HCT116 (cell line): ENCODE measurements around the gene CSNK2B. TPM values are rescaled to one million over a fixed set of nuclear protein-coding genes. Genes with fewer than 3 reads are reported as not detected.

Source experiments
- ATAC-seq: fragments of 200-7000 bp; cut with Tn5 transposase; 2 replicates; pipeline ENCODE4 v1.9.1; 2020; ENCODE audit warnings: mild to moderate bottlenecking, moderate library complexity
- BruUV-seq: library from RNA; stranded (reverse); fragments of 400-500 nt; replicated peaks from 2 replicates; lab custom pipeline; 2021; lab: Mats Ljungman, UMichigan
- CTCF ChIA-PET: fragments of 300-600 bp; sonication (Branson Sonifier 250); formaldehyde crosslinking; loops from one replicate; lab custom pipeline; 2021; ENCODE audit warnings: antibody characterized with exemption; lab: Charles Lee
- POLR2A ChIA-PET: fragments of 300-600, 350-600 bp; sonication (Branson Sonifier 250); formaldehyde crosslinking; loops from one replicate; lab custom pipeline; 2021; ENCODE audit warnings: antibody characterized with exemption; lab: Charles Lee
- RAD21 ChIA-PET, 2 experiments: fragments of 300-600 bp; sonication (Branson Sonifier 250); formaldehyde crosslinking; loops; one replicate each; lab custom pipeline; 2023; ENCODE audit warnings: low total read pairs in 2 of 2; ENCODE audit not compliant: uncharacterized antibody in 2 of 2, unreplicated experiment in 2 of 2, low non-redundant PET in 1 of 2; lab: Charles Lee
- DNase-seq: peaks from one replicate; pipeline ENCODE4 v3.0.0-alpha.2; 2010; ENCODE audit warnings: low read depth, low spot score
- H2AFZ ChIP-seq: fragments of 200-600 bp; shearing (Covaris generic), sonication (generic); 2 replicates; pipeline ENCODE4 v1.6.1; 2017; ENCODE audit warnings: low read depth, mixed run types, mixed read lengths, antibody characterized with exemption, low read length; ENCODE audit not compliant: poor library complexity, severe bottlenecking
- H3K27ac ChIP-seq: 2 replicates; pipeline ENCODE4 v1.5.1; 2012; ENCODE audit warnings: low read depth, low read length
- H3K27me3 ChIP-seq: fragments of 200-600 bp; sonication (generic); 2 replicates; pipeline ENCODE4 v1.6.1; 2016; ENCODE audit warnings: mixed run types, low read length, mixed read lengths; ENCODE audit not compliant: insufficient read depth
- H3K36me3 ChIP-seq, 2 experiments: fragments of 200-500 bp in 1 of 2; fragments of 200-600 bp in 1 of 2; sonication (Bioruptor generic) in 1 of 2; sonication (generic) in 1 of 2; 2 replicates each; pipeline versions ENCODE4 v1.5.1 to v1.6.1; 2014 to 2016; ENCODE audit warnings: low read length in 2 of 2, inconsistent platforms in 1 of 2, mixed read lengths in 1 of 2, mixed run types in 1 of 2; ENCODE audit not compliant: insufficient read depth in 2 of 2, control insufficient read depth in 1 of 2
- H3K4me1 ChIP-seq, 2 experiments: fragments of 200-600 bp in 1 of 2; sonication (generic) in 1 of 2; 2 replicates each; pipeline versions ENCODE4 v1.5.1 to v1.6.1; 2012 to 2017; ENCODE audit warnings: low read length in 2 of 2, inconsistent platforms in 1 of 2, mild to moderate bottlenecking in 1 of 2, mixed read lengths in 1 of 2, mixed run types in 1 of 2, moderate library complexity in 1 of 2; ENCODE audit not compliant: insufficient read depth in 2 of 2, control insufficient read depth in 1 of 2
- H3K4me2 ChIP-seq: fragments of 200-600 bp; sonication (generic); 2 replicates; pipeline ENCODE4 v1.6.1; 2017; ENCODE audit warnings: mixed run types, low read length, mixed read lengths
- H3K4me3 ChIP-seq, 2 experiments: fragments of 200-600 bp in 1 of 2; sonication (generic) in 1 of 2; replicated peaks in 1 of 2; 2 replicates each; pipeline ENCODE4 v1.5.1; 2011 to 2016; ENCODE audit warnings: low read length in 2 of 2, control low read depth in 1 of 2, low read depth in 1 of 2, mild to moderate bottlenecking in 1 of 2, mixed read lengths in 1 of 2, mixed run types in 1 of 2
- H3K79me2 ChIP-seq: fragments of 200-600 bp; sonication (generic); 2 replicates; pipeline ENCODE4 v1.6.1; 2017; ENCODE audit warnings: mild to moderate bottlenecking, mixed run types, low read length, moderate library complexity, mixed read lengths; ENCODE audit not compliant: insufficient read depth
- H3K9ac ChIP-seq: fragments of 200-600 bp; sonication (generic); 2 replicates; pipeline ENCODE4 v1.6.1; 2016; ENCODE audit warnings: low read length, mixed read lengths
- H3K9me2 ChIP-seq: fragments of 200-600 bp; sonication (generic), shearing (Covaris generic); 2 replicates; pipeline ENCODE4 v1.6.1; 2017; ENCODE audit warnings: mixed run types, mild to moderate bottlenecking, moderate library complexity; ENCODE audit not compliant: insufficient read depth
- H3K9me3 ChIP-seq, 2 experiments: fragments of 200-500 bp in 1 of 2; fragments of 200-600 bp in 1 of 2; sonication (Bioruptor generic) in 1 of 2; sonication (generic) in 1 of 2; 2 replicates each; pipeline ENCODE4 v1.6.1; 2014 to 2017; ENCODE audit warnings: low read length in 2 of 2, mixed read lengths in 2 of 2, inconsistent platforms in 1 of 2, low read depth in 1 of 2, mild to moderate bottlenecking in 1 of 2, mixed run types in 1 of 2, moderate library complexity in 1 of 2; ENCODE audit not compliant: control insufficient read depth in 1 of 2, insufficient read depth in 1 of 2
- H4K20me1 ChIP-seq: fragments of 200-600 bp; sonication (generic), shearing (Covaris generic); 2 replicates; pipeline ENCODE4 v1.6.1; 2017; ENCODE audit warnings: mixed run types, mild to moderate bottlenecking, moderate library complexity; ENCODE audit not compliant: insufficient read depth
- ATF3 ChIP-seq: IDR thresholded peaks from 2 replicates; pipeline ENCODE4 v1.6.1; 2012
- CEBPB ChIP-seq: IDR thresholded peaks from 2 replicates; pipeline ENCODE4 v1.6.1; 2012; ENCODE audit warnings: low read depth
- CTCF ChIP-seq, 3 experiments: fragments of 200-600 bp in 1 of 3; sonication (generic) in 1 of 3; IDR thresholded peaks in 2 of 3; conservative IDR thresholded peaks in 1 of 3; 2 replicates each; pipeline ENCODE4 v1.5.1; 2012 to 2017; ENCODE audit warnings: low read depth in 2 of 3, low read length in 2 of 3, antibody characterized with exemption in 1 of 3, borderline replicate concordance in 1 of 3, control low read depth in 1 of 3, mild to moderate bottlenecking in 1 of 3, mixed read lengths in 1 of 3, mixed run types in 1 of 3, moderate library complexity in 1 of 3; ENCODE audit not compliant: insufficient read depth in 1 of 3
- FOSL1 ChIP-seq: IDR thresholded peaks from 2 replicates; pipeline ENCODE4 v1.6.1; 2012; ENCODE audit warnings: low read depth
- JUND ChIP-seq: IDR thresholded peaks from 2 replicates; pipeline ENCODE4 v1.6.1; 2012
- POLR2AphosphoS5 ChIP-seq: IDR thresholded peaks from 2 replicates; pipeline ENCODE4 v1.6.1; 2011; ENCODE audit warnings: mild to moderate bottlenecking, low read depth, low read length, moderate library complexity
- RAD21 ChIP-seq: IDR thresholded peaks from 2 replicates; pipeline ENCODE4 v1.6.1; 2012; ENCODE audit warnings: low read depth, mild to moderate bottlenecking
- REST ChIP-seq: IDR thresholded peaks from 2 replicates; pipeline ENCODE4 v1.6.1; 2012; ENCODE audit warnings: low read depth
- SIN3A ChIP-seq: IDR thresholded peaks from 2 replicates; pipeline ENCODE4 v1.6.1; 2012; ENCODE audit warnings: low read depth
- SP1 ChIP-seq: IDR thresholded peaks from 2 replicates; pipeline ENCODE4 v1.6.1; 2012; ENCODE audit warnings: low read depth
- YY1 ChIP-seq: IDR thresholded peaks from 2 replicates; pipeline ENCODE4 v1.6.1; 2011; ENCODE audit warnings: low read length, low read depth, moderate library complexity, mild to moderate bottlenecking; ENCODE audit not compliant: insufficient replicate concordance; ENCODE audit errors: extremely low read depth
- intact Hi-C: fragments of 100-400 bp; cut with micrococcal nuclease; formaldehyde crosslinking; loops from 2 replicates; pipeline ENCODE4 v1.10.0; 2022
- total RNA-seq: library from RNA; stranded (reverse); gene quantifications from one replicate; pipeline ENCODE4 v1.2.1, GENCODE V29; 2021; ENCODE audit not compliant: unreplicated experiment

The CSNK2B gene
- total RNA-seq, 1 experiment from 2014 or later, result 210 TPM

GRCh38 chr6:31676904-31677303 is 11.0 kb downstream of the CSNK2B start:
- BruUV-seq, result no TSS peak
- Histone ChIP-seq H2AFZ (no peak overlapping the region), H3K9me3 (no peaks in the 10 kb centered on the region), H3K36me3 (peaks cover 3% of the 10 kb centered on the region in 2 experiments; a peak in 2 of 4 replicates), H3K9me2 (no peaks in the 10 kb centered on the region), H3K27ac (no peak overlapping the region), H3K4me1 (peaks cover 4 to 19% of the 10 kb centered on the region in 2 experiments; a peak in 3 of 4 replicates), H4K20me1 (no peaks in the 10 kb centered on the region), H3K9ac (no peak overlapping the region), H3K4me3 (no peak overlapping the region), H3K4me2 (no peak overlapping the region), H3K79me2 (no peaks in the 10 kb centered on the region), H3K27me3 (no peaks in the 10 kb centered on the region)
- DNase-seq, result no peak
- ChIA-PET RAD21 (no interaction called here), POLR2A (interaction anchor here (0.6 kb wide), 1 partner anchor 148 kb away, joined by 3 read pairs; no protein-coding TSS in a partner anchor), CTCF (no interaction called here)
- TF ChIP-seq JUND (no peak), CEBPB (no peak), CTCF (IDR thresholded peaks at IDR 0.05 in 2 of 3, conservative IDR thresholded peaks at IDR 0.05 in 1 of 3; ENCODE audit: borderline replicate concordance in 1 of 3, insufficient read depth in 1 of 3, low read depth in 2 of 3, low read length in 2 of 3) (no peak), YY1 (no peak), POLR2AphosphoS5 (no peak), SIN3A (no peak), ATF3 (no peak), SP1 (no peak), REST (no peak), RAD21 (no peak), FOSL1 (no peak)
- ATAC-seq, result no peak
- intact Hi-C loops, result no loop called here
